Endothelial cell of umbilical vein (primary cell): ENCODE measurements around the gene LRP6. TPM values are rescaled to one million over a fixed set of nuclear protein-coding genes. Genes with fewer than 3 reads are reported as not detected.

Experiments used
- BruUV-seq: library from RNA; stranded (reverse); fragments of 400-500 nt; replicated peaks from 2 replicates; lab custom pipeline; 2021; lab: Mats Ljungman, UMichigan
- CTCF ChIA-PET: fragments of 300-600, 350-600 bp; sonication (Branson Sonifier 250); formaldehyde crosslinking; loops from one replicate; lab custom pipeline; 2021; ENCODE audit warnings: antibody characterized with exemption, inconsistent platforms; lab: Charles Lee
- POLR2A ChIA-PET: fragments of 300-600, 350-600 bp; sonication (Branson Sonifier 250); formaldehyde crosslinking; loops from one replicate; lab custom pipeline; 2021; ENCODE audit warnings: antibody characterized with exemption, inconsistent platforms; lab: Charles Lee
- DNase-seq: peaks from one replicate; pipeline ENCODE4 v3.0.0-alpha.2; 2011; ENCODE audit warnings: low read depth, low spot score
- FAIRE-seq: peaks from 2 replicates; lab custom pipeline; 2011; peaks lifted over from hg19 to GRCh38; lab: Jason Lieb, UNC
- H2AFZ ChIP-seq: 2 replicates; pipeline ENCODE4 v1.6.0; 2012; ENCODE audit warnings: low read depth, low read length, control low read depth, inconsistent platforms
- H3K27ac ChIP-seq: 2 replicates; pipeline ENCODE4 v1.5.1; 2011; ENCODE audit warnings: low read depth, mild to moderate bottlenecking, control low read depth, low read length, moderate library complexity; ENCODE audit not compliant: insufficient read depth
- H3K27me3 ChIP-seq, 2 experiments: 2 replicates each; pipeline versions ENCODE4 v1.6.0 to v1.6.1; 2011; ENCODE audit warnings: low read length in 2 of 2, mixed read lengths in 1 of 2; ENCODE audit not compliant: control insufficient read depth in 2 of 2, insufficient read depth in 2 of 2
- H3K36me3 ChIP-seq, 2 experiments: 2 replicates in 1 of 2; 3 replicates in 1 of 2; pipeline ENCODE4 v1.5.1; 2011; ENCODE audit warnings: low read length in 2 of 2, mild to moderate bottlenecking in 1 of 2, moderate library complexity in 1 of 2; ENCODE audit not compliant: control insufficient read depth in 2 of 2, insufficient read depth in 2 of 2; ENCODE audit errors: extremely low read depth in 1 of 2
- H3K4me1 ChIP-seq: 3 replicates; pipeline ENCODE4 v1.5.1; 2011; ENCODE audit warnings: mild to moderate bottlenecking, low read length; ENCODE audit not compliant: control insufficient read depth, insufficient read depth; ENCODE audit errors: extremely low read depth
- H3K4me2 ChIP-seq: 2 replicates; pipeline ENCODE4 v1.6.1; 2011; ENCODE audit warnings: low read length, control low read depth, mixed read lengths; ENCODE audit not compliant: insufficient read depth
- H3K4me3 ChIP-seq, 3 experiments: fragments of 200-600 bp in 1 of 3; sonication (generic), shearing (Covaris generic) in 1 of 3; replicated peaks in 1 of 3; 2 replicates each; pipeline ENCODE4 v1.5.1; 2011 to 2016; ENCODE audit warnings: control low read depth in 3 of 3, low read length in 3 of 3, mild to moderate bottlenecking in 2 of 3, inconsistent platforms in 1 of 3, low read depth in 1 of 3, moderate library complexity in 1 of 3; ENCODE audit not compliant: insufficient read depth in 1 of 3
- H3K79me2 ChIP-seq: 2 replicates; pipeline ENCODE4 v1.6.0; 2012; ENCODE audit warnings: low read length, inconsistent platforms; ENCODE audit not compliant: control insufficient read depth, insufficient read depth
- H3K9ac ChIP-seq: replicated peaks from 2 replicates; pipeline ENCODE3; 2011; ENCODE audit warnings: low read length, control low read depth; ENCODE audit not compliant: insufficient read depth; ENCODE audit errors: extremely low read depth
- H3K9me1 ChIP-seq: replicated peaks from 3 replicates; pipeline ENCODE4 v1.6.0; 2011; ENCODE audit warnings: mild to moderate bottlenecking, low read length; ENCODE audit not compliant: control insufficient read depth, insufficient read depth; ENCODE audit errors: extremely low read depth
- H3K9me3 ChIP-seq: replicated peaks from 2 replicates; pipeline ENCODE4 v1.5.1; 2012; ENCODE audit warnings: low read length, inconsistent platforms; ENCODE audit not compliant: control insufficient read depth, insufficient read depth
- H4K20me1 ChIP-seq: replicated peaks from 2 replicates; pipeline ENCODE3; 2011; ENCODE audit warnings: mild to moderate bottlenecking, low read length; ENCODE audit not compliant: control insufficient read depth, insufficient read depth; ENCODE audit errors: extremely low read depth
- CTCF ChIP-seq, 2 donors: IDR thresholded peaks; 1 replicate in 1 of 2; 2 replicates in 1 of 2; pipeline ENCODE4 v1.5.1; 2011; ENCODE audit warnings: low read length in 2 of 2, mild to moderate bottlenecking in 2 of 2, moderate library complexity in 2 of 2, control low read depth in 1 of 2, inconsistent platforms in 1 of 2, low read depth in 1 of 2; ENCODE audit not compliant: insufficient read depth in 1 of 2; ENCODE audit errors: extremely low read depth in 1 of 2
- EZH2 ChIP-seq: IDR thresholded peaks from 2 replicates; pipeline ENCODE4 v1.6.1; 2012; ENCODE audit warnings: borderline replicate concordance, low read depth, mild to moderate bottlenecking, moderate library complexity, low read length, inconsistent platforms; ENCODE audit not compliant: severe bottlenecking
- FOS ChIP-seq: IDR thresholded peaks from 2 replicates; pipeline ENCODE4 v1.6.1; 2011; ENCODE audit warnings: mild to moderate bottlenecking, low read length, moderate library complexity, borderline replicate concordance; ENCODE audit not compliant: insufficient read depth
- GATA2 ChIP-seq: IDR thresholded peaks from 2 replicates; pipeline ENCODE4 v1.7.0; 2011; ENCODE audit warnings: low read depth, mild to moderate bottlenecking, moderate library complexity, mixed read lengths, low read length; ENCODE audit not compliant: insufficient read length, insufficient read depth
- JUN ChIP-seq: IDR thresholded peaks from 2 replicates; pipeline ENCODE4 v1.6.1; 2011; ENCODE audit warnings: borderline replicate concordance, low read depth; ENCODE audit not compliant: insufficient read length, insufficient read depth
- MAX ChIP-seq: IDR thresholded peaks from 2 replicates; pipeline ENCODE4 v1.6.1; 2011; ENCODE audit not compliant: insufficient read depth, insufficient read length
- MYC ChIP-seq: IDR thresholded peaks from one replicate; pipeline ENCODE4 v1.6.1; 2011; ENCODE audit warnings: mild to moderate bottlenecking, low read depth, low read length
- POLR2A ChIP-seq: IDR thresholded peaks from 2 replicates; pipeline ENCODE4 v1.6.1; 2012; ENCODE audit warnings: low read depth, mild to moderate bottlenecking, control low read depth, low read length
- POLR2AphosphoS5 ChIP-seq: IDR thresholded peaks from 2 replicates; pipeline ENCODE4 v1.6.1; 2012; ENCODE audit warnings: low read depth, mild to moderate bottlenecking, control low read depth, low read length, moderate library complexity; ENCODE audit not compliant: insufficient read depth
- dilution Hi-C: fragments of 300-500 bp; cut with MboI; formaldehyde crosslinking; loops from one replicate; pipeline ENCODE4 v1.15.0; 2019; ENCODE audit warnings: low sequenced_read_pairs; ENCODE audit not compliant: extremely low pct_ligation_motif_present
- intact Hi-C: fragments of 100-400 bp; cut with micrococcal nuclease; formaldehyde crosslinking; loops from one replicate; pipeline ENCODE4 v1.10.0; 2022
- polyA plus RNA-seq, 4 experiments: library from polyadenylated mRNA; depleted of rRNA in 3 of 4; stranded (reverse) in 3 of 4; unstranded in 1 of 4; fragments of >200 nt; gene quantifications; 2 replicates each; pipeline versions ENCODE4 v1.2.1 to v1.2.3, GENCODE V29; 2011 to 2012; ENCODE audit warnings: missing spikeins in 1 of 4
- total RNA-seq: library from RNA; stranded (reverse); gene quantifications from 2 replicates; pipeline ENCODE4 v1.2.3, GENCODE V29; 2021

LRP6 gene
- total and polyA plus RNA-seq, 2 donors (not counting 3 experiments of a cell fraction or from before 2014, with no cell fraction given), result 28.5 to 41.7 TPM

- intact Hi-C loops (no loop called here), dilution Hi-C loops (no loop called here)
- H3K36me3 ChIP-seq, result no peaks in the 10 kb centered on the region
- no peak overlapping the region for H3K4me3 ChIP-seq
- no peak for DNase-seq
- no peak overlapping the region for H3K4me2 ChIP-seq
- no TSS peak for BruUV-seq
- no peaks in the 10 kb centered on the region for H3K4me1 ChIP-seq
- FAIRE-seq, result no peak
- no peak overlapping the region for H2AFZ ChIP-seq
- H3K9ac ChIP-seq, result no peak overlapping the region
- H3K9me3 ChIP-seq, result no peaks in the 10 kb centered on the region
- peaks cover 3% of the 10 kb centered on the region for H4K20me1 ChIP-seq
- H3K27me3 ChIP-seq, result no peaks in the 10 kb centered on the region
- H3K79me2 ChIP-seq, result peaks cover 44% of the 10 kb centered on the region
- no peak for TF ChIP-seq GATA2
- TF ChIP-seq POLR2AphosphoS5, result no peak
- no peak for TF ChIP-seq JUN
- TF ChIP-seq POLR2A, result no peak
- TF ChIP-seq FOS, result no peak
- no peak for TF ChIP-seq EZH2
- TF ChIP-seq CTCF (IDR thresholded peaks at IDR 0.05; ENCODE audit: extremely low read depth in 1 of 2, insufficient read depth in 1 of 2, low read depth in 1 of 2, low read length in 2 of 2), result no peak
- no peak for TF ChIP-seq MYC
- no peak for TF ChIP-seq MAX
- no peaks in the 10 kb centered on the region for H3K9me1 ChIP-seq
- H3K27ac ChIP-seq, result no peak overlapping the region
- CTCF ChIA-PET, result interaction anchor here (1.1 to 1.6 kb wide), 3 partner anchors 12 to 102 kb away, joined by 3 to 4 read pairs (median 4); no protein-coding TSS in a partner anchor
- POLR2A ChIA-PET, result interaction anchor here (1.1 kb wide), 1 partner anchor 41 kb away, joined by 4 read pairs; the partner anchor contains the start of gene LRP6
Observed at GRCh38 chr12:12226187-12226586, 40.7 kb downstream of the LRP6 start.
